Measurements from ENCODE around the gene C22orf15. TPM values are rescaled to one million over a fixed set of nuclear protein-coding genes. Genes with fewer than 3 reads are reported as not detected.
A peak's percentile ranks its signal among the peaks of the same experiment; 100 is the strongest.
"Not testable (repeated sequence)": the region's sequence is repeated elsewhere in the genome, so short reads cannot be mapped to it uniquely, and the experiment has no call there.

The C22orf15 gene
- total RNA-seq = 1 to 10 TPM in 6 of 8 experiments, under 1 TPM in 2; 0.15 to 5.1 (median 1.6) TPM

DNA sequence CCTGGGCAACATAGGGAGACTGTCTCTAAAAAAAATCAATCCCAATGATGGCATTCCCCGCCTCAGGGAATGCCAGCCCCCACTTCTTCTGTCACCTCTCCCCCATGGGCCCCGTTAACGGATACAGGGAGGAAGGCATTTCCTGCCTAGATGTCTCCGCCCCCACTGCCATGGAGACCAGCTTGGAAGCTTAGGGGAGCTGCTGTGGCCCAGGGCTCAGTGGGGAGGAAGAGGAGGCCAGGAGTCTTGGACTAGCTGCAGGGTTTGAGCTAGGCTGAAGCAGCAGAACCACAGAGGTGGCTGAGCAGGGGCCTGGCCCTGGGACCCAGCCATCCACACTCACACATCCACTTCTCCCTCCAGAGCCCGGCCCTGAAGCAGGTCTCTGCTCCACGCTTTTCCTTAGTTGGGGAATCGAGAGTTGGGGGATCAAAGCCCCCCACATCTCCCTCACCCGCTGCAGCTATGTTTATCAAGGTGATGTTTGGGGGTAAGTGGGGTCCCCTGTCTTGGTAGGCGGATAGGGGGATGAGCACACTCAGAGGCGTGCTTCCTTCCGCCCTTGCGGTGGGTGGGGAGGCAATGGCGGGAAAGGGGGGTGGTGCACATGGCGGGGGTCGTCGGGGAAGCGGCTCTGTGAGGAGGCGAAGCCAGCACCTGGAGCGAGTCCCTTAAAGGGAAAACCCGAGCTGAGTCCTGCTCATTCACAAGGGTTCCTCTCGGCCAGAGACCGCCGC, at the start of gene C22orf15:
Gene C22orf15 (plus strand): TSS at position 149 of the 737 bp plus-strand sequence. CDS start 317 bp downstream, at position 466.
- Histone ChIP-seq H3K4me3 (no peak within 1 kb of the TSS), H3K27ac (peak within 1 kb of the TSS in 1 of 2 donors; percentile 18), H3K4me1 (replicated peaks in 1 of 2) (peaks cover 30 to 42% of the 10 kb centered on the region in 2 donors)
- WGBS, 10 experiments = 48 to 60% methylated on average over 3 of the region's 23 CpGs; no CpG with 5 or more reads in 8 of the 10 experiments
- ATAC-seq (replicated peaks in 6 of 8) = peak in 3 of 8 experiments; percentile 6 to 37 (median 13)
- in situ Hi-C loops (cut with MboI; ENCODE audit: low pct_unique_long_range_greater_than_20kb in 2 of 9, low sequenced_read_pairs in 9 of 9, unreplicated experiment in 9 of 9) = no loop called here

DNA sequence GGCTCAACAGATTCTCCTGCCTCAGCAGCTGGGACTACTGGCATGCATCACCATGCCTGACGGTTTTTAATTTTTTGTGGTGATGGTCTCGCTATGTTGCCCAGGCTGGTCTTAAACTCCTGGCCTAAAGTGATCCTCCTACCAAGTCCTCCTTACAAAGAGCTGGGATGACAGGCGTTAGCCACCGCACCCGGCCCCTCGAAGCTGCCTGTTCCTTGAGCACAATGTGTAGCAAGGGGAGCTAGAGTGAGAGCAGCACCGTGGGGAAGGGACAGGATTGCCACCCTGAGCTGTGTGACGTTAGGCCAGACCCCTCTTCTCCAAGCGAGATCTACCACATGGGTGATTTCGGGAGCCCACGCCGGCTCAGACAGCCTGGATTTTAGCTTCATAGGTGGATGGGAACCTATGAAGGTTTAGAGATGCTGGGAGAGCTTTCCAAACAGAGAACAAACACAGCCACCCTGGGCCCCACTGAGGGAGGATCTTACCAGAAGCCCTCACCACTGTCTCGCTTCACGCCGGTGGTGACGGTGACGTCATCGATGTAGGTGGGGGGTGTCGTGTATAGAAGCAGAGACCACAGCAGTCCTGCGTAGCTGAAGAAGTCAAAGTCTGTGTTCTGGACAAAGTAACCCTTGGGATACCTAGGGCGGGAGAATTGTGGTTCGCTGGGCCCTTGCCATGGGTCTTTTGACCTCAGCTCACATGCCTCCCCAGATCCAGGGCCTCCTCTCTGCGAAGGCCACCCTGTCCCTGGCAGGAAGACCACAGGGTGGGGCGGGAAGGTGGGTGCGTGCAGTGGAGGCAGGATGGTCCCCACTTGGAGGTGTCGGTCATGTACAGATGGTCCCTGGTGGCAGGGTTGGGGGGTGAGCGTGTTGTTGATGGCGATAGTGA, 48.8 kb upstream of the C22orf15 start:
- 80 to 100% (median 94%) methylated on average over 1 to 9 of the region's 28 CpGs; no CpG with 5 or more reads in 2 of the 10 experiments for WGBS, 10 experiments
- Histone ChIP-seq H3K27ac (no peak overlapping the region), H3K4me1 (replicated peaks in 1 of 2) (peaks cover 5 to 11% of the 10 kb centered on the region in 2 donors), H3K4me3 (no peak overlapping the region)
- ATAC-seq (replicated peaks in 6 of 8) = no peak
- in situ Hi-C loops (cut with MboI; ENCODE audit: low pct_unique_long_range_greater_than_20kb in 2 of 9, low sequenced_read_pairs in 9 of 9, unreplicated experiment in 9 of 9) = no loop called here

DNA sequence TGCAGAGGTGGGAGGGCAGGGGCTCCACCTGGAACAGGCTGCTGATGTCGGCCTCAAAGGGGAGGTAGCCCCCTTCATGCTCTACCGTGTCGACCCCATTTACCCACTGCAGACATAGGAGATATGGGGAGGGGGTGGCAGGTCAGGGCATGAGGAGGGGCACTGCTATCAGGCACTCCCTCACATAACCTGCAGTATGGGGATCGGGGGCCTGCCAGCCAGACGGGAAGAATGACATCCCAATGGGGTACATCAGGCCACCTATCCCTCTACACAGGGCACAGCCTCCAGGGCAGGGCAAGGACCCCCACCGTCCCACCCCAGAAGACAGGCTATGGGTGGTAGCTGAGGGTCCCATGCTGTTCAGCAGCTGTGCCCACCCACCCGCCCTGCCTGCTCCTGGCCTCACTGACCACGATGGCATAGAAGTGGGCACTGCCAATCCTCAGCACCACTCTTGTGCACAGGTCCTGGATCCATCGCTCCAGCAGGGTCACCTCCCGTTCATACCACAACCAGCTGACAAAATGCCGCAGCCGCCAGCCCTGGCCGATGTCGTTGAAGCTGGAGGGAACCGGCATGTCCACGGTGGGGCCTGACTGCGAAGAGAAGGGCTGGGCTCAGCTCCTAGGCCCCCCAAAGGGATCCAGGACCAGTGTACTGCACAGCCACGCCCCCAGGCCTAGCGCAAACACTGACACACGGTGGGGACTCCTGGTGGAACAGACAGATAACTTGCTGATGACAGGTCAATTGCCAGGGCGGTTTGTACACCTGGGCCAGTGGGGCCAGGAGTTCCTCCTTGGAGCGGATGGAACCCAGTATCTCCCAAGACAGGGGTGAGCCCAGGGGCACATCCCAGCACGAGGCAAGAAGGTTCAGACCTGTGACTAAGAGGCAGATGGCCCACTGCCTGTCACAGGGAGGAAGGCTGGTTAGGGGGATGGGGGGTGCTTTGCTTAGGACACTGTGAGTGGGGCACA, 47.9 kb upstream of the C22orf15 start:
- no peak overlapping the region for H3K27ac ChIP-seq
- H3K4me1 ChIP-seq (replicated peaks in 1 of 2) = peaks cover 5 to 11% of the 10 kb centered on the region in 2 donors
- 86 to 100% methylated on average over 1 to 6 of the region's 23 CpGs; no CpG with 5 or more reads in 8 of the 10 experiments for WGBS, 10 experiments
- no peak overlapping the region for H3K4me3 ChIP-seq
- in situ Hi-C loops (cut with MboI; ENCODE audit: low pct_unique_long_range_greater_than_20kb in 2 of 9, low sequenced_read_pairs in 9 of 9, unreplicated experiment in 9 of 9) = no loop called here
- ATAC-seq (replicated peaks in 6 of 8) = no peak

DNA sequence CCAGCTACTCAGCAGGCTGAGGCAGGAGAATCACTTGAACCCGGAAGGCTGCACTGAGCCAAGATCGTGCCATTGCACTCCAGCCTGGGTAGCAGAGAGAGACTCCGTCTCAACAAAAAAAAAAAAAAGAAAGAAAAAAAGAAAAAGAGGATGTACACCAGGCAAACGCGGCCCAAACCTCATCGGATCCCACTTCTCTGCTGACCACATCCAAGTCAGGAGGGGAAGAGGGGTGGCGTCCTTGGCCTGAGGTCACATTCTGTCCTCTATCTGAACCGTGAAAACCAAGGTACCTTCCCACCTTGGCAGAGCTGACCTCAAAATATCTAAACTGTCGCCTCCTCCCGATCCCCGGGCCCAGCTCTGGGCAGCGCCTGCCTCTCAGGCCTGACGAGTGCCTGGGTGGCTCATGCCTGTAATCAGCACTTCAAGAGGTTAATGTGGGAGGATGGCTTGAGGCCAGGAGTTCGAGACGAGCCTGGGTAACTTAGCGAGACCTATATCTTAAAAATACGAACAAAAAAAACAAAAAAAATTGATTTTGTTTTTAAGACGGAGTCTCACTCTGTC, 46.9 kb upstream of the C22orf15 start:
- Histone ChIP-seq H3K4me1 (replicated peaks in 1 of 2) (peaks cover 5 to 11% of the 10 kb centered on the region in 2 donors), H3K4me3 (peak overlapping the region in 3 of 5 donors; percentile 53 to 65 (median 61)), H3K27ac (no peak overlapping the region)
- in situ Hi-C loops (cut with MboI; ENCODE audit: low pct_unique_long_range_greater_than_20kb in 2 of 9, low sequenced_read_pairs in 9 of 9, unreplicated experiment in 9 of 9) = no loop called here
- WGBS, 10 experiments = 9 to 100% (median 88%) methylated on average over 1 to 12 of the region's 18 CpGs
- ATAC-seq (replicated peaks in 6 of 8) = no peak

- peak; percentile 93 to 97 (median 94) for ATAC-seq (replicated peaks in 6 of 8)
- H3K27ac ChIP-seq = peak overlapping the region; percentile 54 to 78
- peaks cover 7 to 13% of the 10 kb centered on the region in 2 donors for H3K4me1 ChIP-seq (replicated peaks in 1 of 2)
- in situ Hi-C loops (cut with MboI; ENCODE audit: low pct_unique_long_range_greater_than_20kb in 2 of 9, low sequenced_read_pairs in 9 of 9, unreplicated experiment in 9 of 9) = no loop called here
- peak overlapping the region; percentile 53 to 85 (median 65) for H3K4me3 ChIP-seq
- 0 to 73% (median 0%) methylated on average over 1 to 11 of the region's 84 CpGs; no CpG with 5 or more reads in 5 of the 10 experiments for WGBS, 10 experiments
Observed at GRCh38 chr22:23716811-23717801, 45.7 kb upstream of the C22orf15 start.

GRCh38 chr22:23718371-23719165, 44.2 kb upstream of the C22orf15 start:
- in situ Hi-C loops (cut with MboI; ENCODE audit: low pct_unique_long_range_greater_than_20kb in 2 of 9, low sequenced_read_pairs in 9 of 9, unreplicated experiment in 9 of 9) = no loop called here
- H3K27ac ChIP-seq = no peak overlapping the region
- no peak overlapping the region for H3K4me3 ChIP-seq
- WGBS, 10 experiments = 43 to 100% (median 87%) methylated on average over 3 to 16 of the region's 17 CpGs
- peaks cover 12 to 16% of the 10 kb centered on the region in 2 donors for H3K4me1 ChIP-seq (replicated peaks in 1 of 2)
- no peak for ATAC-seq (replicated peaks in 6 of 8)

DNA sequence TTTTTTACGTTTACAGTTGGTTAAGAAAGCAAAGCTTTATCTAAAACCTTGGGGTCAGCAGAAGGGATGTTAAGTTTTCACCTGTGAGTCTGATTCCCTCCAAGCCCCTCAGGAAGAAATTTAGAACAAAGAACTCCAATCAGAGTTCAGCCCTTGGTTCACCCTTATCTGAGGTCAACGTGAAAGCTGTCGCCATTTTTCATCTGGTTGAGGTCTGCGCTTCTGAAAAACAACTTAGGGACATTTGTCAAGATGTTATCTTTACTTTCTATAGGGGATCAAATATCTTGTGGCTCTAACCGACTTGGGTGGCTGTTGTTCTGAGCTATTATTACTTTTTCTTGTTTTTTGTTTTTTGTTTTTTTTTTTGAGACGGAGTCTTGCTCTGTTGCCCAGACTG, 41.9 kb upstream of the C22orf15 start:
- peaks cover 12 to 16% of the 10 kb centered on the region in 2 donors for H3K4me1 ChIP-seq (replicated peaks in 1 of 2)
- in situ Hi-C loops (cut with MboI; ENCODE audit: low pct_unique_long_range_greater_than_20kb in 2 of 9, low sequenced_read_pairs in 9 of 9, unreplicated experiment in 9 of 9) = no loop called here
- no peak for ATAC-seq (replicated peaks in 6 of 8)
- H3K27ac ChIP-seq = no peak overlapping the region
- WGBS, 10 experiments = 25 to 98% (median 84%) methylated on average over 2 to 6 of the region's 6 CpGs; no CpG with 5 or more reads in 1 of the 10 experiments
- no peak overlapping the region for H3K4me3 ChIP-seq

DNA sequence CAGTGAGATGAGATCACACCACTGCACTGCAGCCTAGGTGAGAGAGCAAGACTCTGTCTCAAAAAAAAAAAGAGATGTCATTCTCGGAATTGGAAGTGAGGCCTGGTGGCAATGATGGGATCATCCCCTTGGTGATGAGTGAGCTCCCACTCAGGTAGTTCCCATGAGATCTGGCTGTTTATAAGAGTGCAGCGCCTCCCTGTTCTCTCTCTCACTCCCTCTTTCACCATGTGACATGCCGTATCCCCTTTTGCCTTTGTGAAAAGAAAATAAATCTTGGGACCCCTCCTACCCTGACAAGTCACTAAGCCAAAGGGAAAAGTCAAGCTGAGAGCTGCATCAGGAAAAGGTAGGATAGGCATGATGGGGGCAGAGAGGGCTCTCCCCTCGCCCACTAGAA, 40.6 kb upstream of the C22orf15 start:
- no peak overlapping the region for H3K27ac ChIP-seq
- ATAC-seq (replicated peaks in 6 of 8) = peak in 4 of 8 experiments; percentile 35 to 69 (median 60)
- WGBS, 10 experiments = 0 to 67% (median 49%) methylated on average over 1 to 3 of the region's 4 CpGs; no CpG with 5 or more reads in 4 of the 10 experiments
- no peak overlapping the region for H3K4me3 ChIP-seq
- in situ Hi-C loops (cut with MboI; ENCODE audit: low pct_unique_long_range_greater_than_20kb in 2 of 9, low sequenced_read_pairs in 9 of 9, unreplicated experiment in 9 of 9) = no loop called here
- peaks cover 9 to 10% of the 10 kb centered on the region in 2 donors for H3K4me1 ChIP-seq (replicated peaks in 1 of 2)

- in situ Hi-C loops (cut with MboI; ENCODE audit: low pct_unique_long_range_greater_than_20kb in 2 of 9, low sequenced_read_pairs in 9 of 9, unreplicated experiment in 9 of 9) = no loop called here
- H3K4me3 ChIP-seq = no peak overlapping the region
- no peak for ATAC-seq (replicated peaks in 6 of 8)
- H3K4me1 ChIP-seq (replicated peaks in 1 of 2) = peaks cover 5 to 6% of the 10 kb centered on the region in 2 donors
- WGBS, 10 experiments = 33 to 100% (median 90%) methylated on average over 1 to 2 of the region's 2 CpGs; no CpG with 5 or more reads in 3 of the 10 experiments
- no peak overlapping the region for H3K27ac ChIP-seq
Observed at GRCh38 chr22:23722724-23723123, 40.1 kb upstream of the C22orf15 start.

- ATAC-seq (replicated peaks in 6 of 8); H3K4me3 ChIP-seq; in situ Hi-C loops (cut with MboI; ENCODE audit: low pct_unique_long_range_greater_than_20kb in 2 of 9, low sequenced_read_pairs in 9 of 9, unreplicated experiment in 9 of 9); H3K4me1 ChIP-seq (replicated peaks in 1 of 2); H3K27ac ChIP-seq: not testable (repeated sequence)
- WGBS, 10 experiments = 21 to 100% (median 58%) methylated on average over 1 to 4 of the region's 4 CpGs; no CpG with 5 or more reads in 4 of the 10 experiments
Observed at GRCh38 chr22:23728108-23728507, 34.7 kb upstream of the C22orf15 start.
